Fibroblast of pulmonary artery (primary cell): ENCODE measurements around the gene DAGLA.
A peak's percentile ranks its signal among the peaks of the same experiment; 100 is the strongest.

Experiments
- DNase-seq: peaks from one replicate; pipeline ENCODE4 v3.0.0-alpha.2; 2010; ENCODE audit warnings: low read depth
- H3K4me3 ChIP-seq: replicated peaks from 2 replicates; pipeline ENCODE4 v1.5.1; 2011; ENCODE audit warnings: low read depth, mild to moderate bottlenecking, control low read depth, low read length, moderate library complexity
- TF ChIP-seq, protein P1 (sequence below): IDR thresholded peaks from 2 replicates; pipeline ENCODE4 v1.5.1; 2011; ENCODE audit warnings: mild to moderate bottlenecking, control low read depth, low read length, inconsistent platforms; ENCODE audit errors: missing control alignments

Gene DAGLA

GRCh38 chr11:61733120-61733978 lies 53.2 kb downstream of the DAGLA start:
- TF ChIP-seq, protein P1, sequence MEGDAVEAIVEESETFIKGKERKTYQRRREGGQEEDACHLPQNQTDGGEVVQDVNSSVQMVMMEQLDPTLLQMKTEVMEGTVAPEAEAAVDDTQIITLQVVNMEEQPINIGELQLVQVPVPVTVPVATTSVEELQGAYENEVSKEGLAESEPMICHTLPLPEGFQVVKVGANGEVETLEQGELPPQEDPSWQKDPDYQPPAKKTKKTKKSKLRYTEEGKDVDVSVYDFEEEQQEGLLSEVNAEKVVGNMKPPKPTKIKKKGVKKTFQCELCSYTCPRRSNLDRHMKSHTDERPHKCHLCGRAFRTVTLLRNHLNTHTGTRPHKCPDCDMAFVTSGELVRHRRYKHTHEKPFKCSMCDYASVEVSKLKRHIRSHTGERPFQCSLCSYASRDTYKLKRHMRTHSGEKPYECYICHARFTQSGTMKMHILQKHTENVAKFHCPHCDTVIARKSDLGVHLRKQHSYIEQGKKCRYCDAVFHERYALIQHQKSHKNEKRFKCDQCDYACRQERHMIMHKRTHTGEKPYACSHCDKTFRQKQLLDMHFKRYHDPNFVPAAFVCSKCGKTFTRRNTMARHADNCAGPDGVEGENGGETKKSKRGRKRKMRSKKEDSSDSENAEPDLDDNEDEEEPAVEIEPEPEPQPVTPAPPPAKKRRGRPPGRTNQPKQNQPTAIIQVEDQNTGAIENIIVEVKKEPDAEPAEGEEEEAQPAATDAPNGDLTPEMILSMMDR = peak; percentile 99
- DNase-seq = peak; percentile 87
- no peak overlapping the region for H3K4me3 ChIP-seq

- TF ChIP-seq, protein P1 = no peak
- DNase-seq = no peak
- H3K4me3 ChIP-seq = no peak overlapping the region
These were observed 54.6 kb downstream of the DAGLA start for GRCh38 chr11:61734767-61735166.

- H3K4me3 ChIP-seq = no peak overlapping the region
- DNase-seq = no peak
- TF ChIP-seq, protein P1 = no peak
These were observed 55.2 kb downstream of the DAGLA start for GRCh38 chr11:61735391-61735790.

DNA sequence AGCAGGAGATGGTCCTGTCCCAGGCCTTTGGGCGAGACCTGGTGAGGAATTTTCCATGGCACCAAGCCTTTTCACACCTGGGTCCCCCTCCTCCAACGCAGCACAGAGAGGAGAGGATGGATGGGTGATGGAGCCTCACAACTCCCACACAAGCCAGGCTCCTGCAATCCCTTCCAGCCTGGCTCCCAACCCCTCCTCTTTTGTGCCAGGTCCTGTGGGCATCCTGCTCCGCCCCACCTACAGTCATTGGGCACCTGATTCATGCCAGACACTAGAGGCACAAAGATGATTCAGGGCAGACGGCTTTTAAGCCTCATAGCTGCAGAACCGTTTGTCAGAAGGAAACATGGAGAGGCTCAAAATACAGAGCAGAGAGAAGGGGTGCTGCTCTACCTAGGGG lies 56.1 kb downstream of the DAGLA start:
- TF ChIP-seq, protein P1 = no peak
- H3K4me3 ChIP-seq = no peak overlapping the region
- no peak for DNase-seq

DNA sequence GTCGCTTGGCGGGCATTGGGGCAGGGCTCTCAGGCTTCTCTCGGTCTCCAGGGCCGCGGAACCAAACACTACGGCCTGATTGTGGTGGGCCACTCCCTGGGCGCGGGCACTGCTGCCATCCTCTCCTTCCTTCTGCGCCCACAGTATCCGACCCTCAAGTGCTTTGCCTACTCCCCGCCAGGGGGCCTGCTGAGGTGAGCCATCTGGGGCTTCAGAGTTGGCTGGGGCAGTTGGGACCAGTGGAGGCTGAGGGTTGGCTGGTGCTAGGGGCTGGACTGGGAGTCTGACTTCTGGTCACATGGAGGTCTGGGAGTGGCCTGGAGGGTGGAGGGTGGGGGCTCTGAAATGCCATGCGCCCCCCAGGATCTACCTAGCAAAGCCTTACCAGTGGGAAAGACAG lies 56.9 kb downstream of the DAGLA start:
- TF ChIP-seq, protein P1 = no peak
- no peak overlapping the region for H3K4me3 ChIP-seq
- DNase-seq = no peak

DNA sequence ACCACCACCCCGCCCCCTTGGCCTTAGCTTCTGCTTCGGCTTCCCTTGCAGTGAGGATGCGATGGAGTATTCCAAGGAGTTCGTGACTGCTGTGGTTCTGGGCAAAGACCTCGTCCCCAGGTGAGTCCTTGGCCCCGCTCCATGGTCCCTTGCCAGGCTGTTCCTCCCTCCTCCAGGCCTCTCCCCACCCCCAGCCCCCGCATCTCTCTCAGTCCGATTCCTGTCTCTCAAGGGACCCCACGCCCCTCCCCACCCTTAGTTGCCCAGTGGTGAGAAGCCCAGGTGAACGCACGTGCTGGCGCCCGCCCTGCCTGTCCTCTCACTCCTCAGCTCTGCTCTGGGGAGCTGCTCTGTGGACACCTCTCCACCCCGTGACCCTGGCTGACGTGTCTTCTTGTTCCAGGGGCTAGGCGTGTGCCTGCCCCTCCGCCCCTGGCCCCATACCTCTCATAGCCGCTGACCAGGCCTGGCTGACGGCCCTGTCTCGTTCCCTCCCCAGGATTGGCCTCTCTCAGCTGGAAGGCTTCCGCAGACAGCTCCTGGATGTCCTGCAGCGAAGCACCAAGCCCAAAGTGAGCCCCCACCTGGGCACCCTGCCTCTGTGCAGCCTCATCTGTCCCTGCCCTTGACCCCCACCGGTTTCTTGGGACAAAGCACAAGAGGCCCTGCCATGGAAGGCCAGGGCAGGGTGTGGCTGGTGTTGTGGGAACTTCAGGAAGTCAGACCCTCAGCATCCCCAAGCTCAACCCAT lies 57.6 kb downstream of the DAGLA start:
- no peak for DNase-seq
- TF ChIP-seq, protein P1 = peak; percentile 1

More for the DNA sequence above, 57.6 kb downstream of the DAGLA start:
- no peak overlapping the region for H3K4me3 ChIP-seq
